ENCODE results near the gene PLCB3. TPM values are rescaled to one million over a fixed set of nuclear protein-coding genes. Genes with fewer than 3 reads are reported as not detected.

The PLCB3 gene
- total RNA-seq, 1 donor from 2014 or later, result 17.3 TPM

Other genes with a start within 250 kb of the PLCB3 start
- not detected in 2 replicates for gene FLRT1, start 215.6 kb upstream of the PLCB3 start, total RNA-seq
- 23.1 and 25.4 TPM in 2 replicates for gene MACROD1, start 85.4 kb upstream of the PLCB3 start, total RNA-seq
- gene STIP1, start 65.4 kb upstream of the PLCB3 start, total RNA-seq, result 117 and 122 TPM in 2 replicates
- gene FERMT3, start 44.8 kb upstream of the PLCB3 start, total RNA-seq, result 5.4 and 15.7 TPM in 2 replicates
- gene TRPT1, start 25.3 kb upstream of the PLCB3 start, total RNA-seq, result 19.3 and 27.6 TPM in 2 replicates
- 26.4 and 31.1 TPM in 2 replicates for gene NUDT22, start 25.3 kb upstream of the PLCB3 start, total RNA-seq
- 7.8 and 20.1 TPM in 2 replicates for gene DNAJC4, start 21.0 kb upstream of the PLCB3 start, total RNA-seq
- gene VEGFB, start 16.9 kb upstream of the PLCB3 start, total RNA-seq, result 7.7 and 22.4 TPM in 2 replicates
- gene FKBP2, start 10.4 kb upstream of the PLCB3 start, total RNA-seq, result 51.3 and 69.7 TPM in 2 replicates
- 130 and 156 TPM in 2 replicates for gene PPP1R14B, start 4.6 kb upstream of the PLCB3 start, total RNA-seq
- 65.4 and 65.7 TPM in 2 replicates for gene BAD, start 33.1 kb downstream of the PLCB3 start, total RNA-seq
- gene GPR137, start 34.3 kb downstream of the PLCB3 start, total RNA-seq, result 6.2 and 9.5 TPM in 2 replicates
- gene KCNK4, start 39.8 kb downstream of the PLCB3 start, total RNA-seq, result not detected in 2 replicates
- gene CATSPERZ, start 48.8 kb downstream of the PLCB3 start, total RNA-seq, result 0.25 TPM in 1 of 2 replicates, not detected in the other
- 42.0 and 56.0 TPM in 2 replicates for gene ESRRA, start 54.0 kb downstream of the PLCB3 start, total RNA-seq
- 168 and 222 TPM in 2 replicates for gene TRMT112, start 66.0 kb downstream of the PLCB3 start, total RNA-seq
- gene PRDX5, start 66.6 kb downstream of the PLCB3 start, total RNA-seq, result 217 and 224 TPM in 2 replicates
- 1.5 and 1.8 TPM in 2 replicates for gene CCDC88B, start 88.7 kb downstream of the PLCB3 start, total RNA-seq
- gene RPS6KA4, start 107.6 kb downstream of the PLCB3 start, total RNA-seq, result 29.4 and 35.8 TPM in 2 replicates

All from dermis microvascular lymphatic vessel endothelial cell (primary cell).